Measurements from ENCODE around the gene RIN3. TPM values are rescaled to one million over a fixed set of nuclear protein-coding genes. Genes with fewer than 3 reads are reported as not detected.

RIN3 gene
- total and polyA plus RNA-seq, 2 donors (not counting 3 experiments of a cell fraction or from before 2014, with no cell fraction given), result 5.1 to 20.8 TPM

GRCh38 chr14:92491782-92492181 lies 21.8 kb upstream of the RIN3 start:
- no TSS peak for BruUV-seq (replicated peaks)
- dilution Hi-C loops (cut with MboI; ENCODE audit: extremely low pct_ligation_motif_present, low sequenced_read_pairs), result no loop called here

More at GRCh38 chr14:92491782-92492181, 21.8 kb upstream of the RIN3 start:
- Histone ChIP-seq H3K27me3 (ENCODE audit: control insufficient read depth in 2 of 2, insufficient read depth in 2 of 2, low read length in 2 of 2) (peaks cover 0 to 3% of the 10 kb centered on the region in 2 experiments), H3K4me1 (ENCODE audit: control insufficient read depth, extremely low read depth, insufficient read depth, low read length) (no peaks in the 10 kb centered on the region), H3K4me3 (replicated peaks in 1 of 3; ENCODE audit: insufficient read depth in 1 of 3, low read depth in 1 of 3, low read length in 3 of 3) (no peak overlapping the region), H3K36me3 (ENCODE audit: control insufficient read depth in 2 of 2, extremely low read depth in 1 of 2, insufficient read depth in 2 of 2, low read length in 2 of 2) (no peaks in the 10 kb centered on the region), H3K9me1 (replicated peaks; ENCODE audit: control insufficient read depth, extremely low read depth, insufficient read depth, low read length) (no peaks in the 10 kb centered on the region), H3K27ac (ENCODE audit: insufficient read depth, low read depth, low read length) (no peak overlapping the region), H2AFZ (ENCODE audit: low read depth, low read length) (no peak overlapping the region), H3K9me3 (replicated peaks; ENCODE audit: control insufficient read depth, insufficient read depth, low read length) (no peaks in the 10 kb centered on the region), H3K9ac (replicated peaks; ENCODE audit: extremely low read depth, insufficient read depth, low read length) (no peak overlapping the region), H4K20me1 (replicated peaks; ENCODE audit: control insufficient read depth, extremely low read depth, insufficient read depth, low read length) (no peaks in the 10 kb centered on the region), H3K4me2 (ENCODE audit: insufficient read depth, low read length) (no peak overlapping the region), H3K79me2 (ENCODE audit: control insufficient read depth, insufficient read depth, low read length) (no peaks in the 10 kb centered on the region)
- POLR2A ChIA-PET, result no interaction called here
- TF ChIP-seq JUN (IDR thresholded peaks at IDR 0.05; ENCODE audit: borderline replicate concordance, insufficient read depth, insufficient read length, low read depth) (no peak), FOS (IDR thresholded peaks at IDR 0.05; ENCODE audit: borderline replicate concordance, insufficient read depth, low read length) (no peak), MYC (IDR thresholded peaks at IDR 0.05; ENCODE audit: low read depth, low read length) (no peak), GATA2 (IDR thresholded peaks at IDR 0.05; ENCODE audit: insufficient read depth, insufficient read length, low read depth, low read length) (no peak), POLR2AphosphoS5 (IDR thresholded peaks at IDR 0.05; ENCODE audit: insufficient read depth, low read depth, low read length) (no peak), POLR2A (IDR thresholded peaks at IDR 0.05; ENCODE audit: low read depth, low read length) (no peak), EZH2 (IDR thresholded peaks at IDR 0.05; ENCODE audit: borderline replicate concordance, low read depth, low read length, severe bottlenecking) (no peak)
- TF ChIP-seq, protein P1, sequence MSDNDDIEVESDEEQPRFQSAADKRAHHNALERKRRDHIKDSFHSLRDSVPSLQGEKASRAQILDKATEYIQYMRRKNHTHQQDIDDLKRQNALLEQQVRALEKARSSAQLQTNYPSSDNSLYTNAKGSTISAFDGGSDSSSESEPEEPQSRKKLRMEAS (IDR thresholded peaks at IDR 0.05; ENCODE audit: insufficient read depth, insufficient read length), result no peak
- TF ChIP-seq, protein P2, sequence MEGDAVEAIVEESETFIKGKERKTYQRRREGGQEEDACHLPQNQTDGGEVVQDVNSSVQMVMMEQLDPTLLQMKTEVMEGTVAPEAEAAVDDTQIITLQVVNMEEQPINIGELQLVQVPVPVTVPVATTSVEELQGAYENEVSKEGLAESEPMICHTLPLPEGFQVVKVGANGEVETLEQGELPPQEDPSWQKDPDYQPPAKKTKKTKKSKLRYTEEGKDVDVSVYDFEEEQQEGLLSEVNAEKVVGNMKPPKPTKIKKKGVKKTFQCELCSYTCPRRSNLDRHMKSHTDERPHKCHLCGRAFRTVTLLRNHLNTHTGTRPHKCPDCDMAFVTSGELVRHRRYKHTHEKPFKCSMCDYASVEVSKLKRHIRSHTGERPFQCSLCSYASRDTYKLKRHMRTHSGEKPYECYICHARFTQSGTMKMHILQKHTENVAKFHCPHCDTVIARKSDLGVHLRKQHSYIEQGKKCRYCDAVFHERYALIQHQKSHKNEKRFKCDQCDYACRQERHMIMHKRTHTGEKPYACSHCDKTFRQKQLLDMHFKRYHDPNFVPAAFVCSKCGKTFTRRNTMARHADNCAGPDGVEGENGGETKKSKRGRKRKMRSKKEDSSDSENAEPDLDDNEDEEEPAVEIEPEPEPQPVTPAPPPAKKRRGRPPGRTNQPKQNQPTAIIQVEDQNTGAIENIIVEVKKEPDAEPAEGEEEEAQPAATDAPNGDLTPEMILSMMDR (IDR thresholded peaks at IDR 0.05; ENCODE audit: extremely low read depth in 1 of 2, insufficient read depth in 1 of 2, low read depth in 1 of 2, low read length in 2 of 2), result no peak
- FAIRE-seq (no peak), DNase-seq (ENCODE audit: low read depth, low spot score) (no peak)
- CTCF ChIA-PET, result no interaction called here
- intact Hi-C loops (cut with micrococcal nuclease), result no loop called here
